Caco-2 (cell line): ENCODE results near the gene SLC4A3. TPM values are rescaled to one million over a fixed set of nuclear protein-coding genes. Genes with fewer than 3 reads are reported as not detected.

Experiments
- BruUV-seq: library from RNA; stranded (reverse); fragments of 400-500 nt; replicated peaks from 2 replicates; lab custom pipeline; 2021; lab: Mats Ljungman, UMichigan
- CTCF ChIA-PET: fragments of 300-600 bp; sonication (Branson Sonifier 250); formaldehyde crosslinking; loops from one replicate; lab custom pipeline; 2022; ENCODE audit warnings: antibody characterized with exemption; lab: Charles Lee
- POLR2A ChIA-PET: fragments of 300-600 bp; sonication (Branson Sonifier 250); formaldehyde crosslinking; loops from one replicate; lab custom pipeline; 2022; ENCODE audit warnings: antibody characterized with exemption; lab: Charles Lee
- DNase-seq, 2 experiments: peaks; one replicate each; pipeline versions ENCODE4 v3.0.0 to v3.0.0-alpha.2; 2020 to 2022
- H3K27me3 ChIP-seq: replicated peaks from 2 replicates; pipeline ENCODE4 v1.6.0; 2011; ENCODE audit warnings: low read length; ENCODE audit not compliant: control insufficient read depth, insufficient read depth
- H3K36me3 ChIP-seq: 2 replicates; pipeline ENCODE4 v1.5.1; 2011; ENCODE audit warnings: low read length; ENCODE audit not compliant: control insufficient read depth, insufficient read depth
- H3K4me1 ChIP-seq: fragments of 250-450 bp; sonication (Bioruptor Pico); 2 replicates; pipeline ENCODE4 v1.5.1; 2020; ENCODE audit warnings: mild to moderate bottlenecking
- H3K4me3 ChIP-seq: 2 replicates; pipeline ENCODE4 v1.5.1; 2011; ENCODE audit warnings: low read depth, mild to moderate bottlenecking, control low read depth, low read length
- H3K9me3 ChIP-seq: fragments of 250-450 bp; sonication (Bioruptor Pico); 2 replicates; pipeline ENCODE4 v1.5.1; 2020; ENCODE audit warnings: mild to moderate bottlenecking, moderate library complexity
- H3K27ac Mint-ChIP-seq: one replicate; pipeline ENCODE4 v1.8.0; 2022; ENCODE audit warnings: mixed read lengths; ENCODE audit not compliant: unreplicated experiment
- H3K27me3 Mint-ChIP-seq: one replicate; pipeline ENCODE4 v1.8.0; 2022; ENCODE audit warnings: mixed read lengths; ENCODE audit not compliant: insufficient read depth, unreplicated experiment
- H3K36me3 Mint-ChIP-seq: one replicate; pipeline ENCODE4 v1.8.0; 2022; ENCODE audit warnings: mild to moderate bottlenecking, mixed read lengths; ENCODE audit not compliant: insufficient read depth, unreplicated experiment
- H3K4me1 Mint-ChIP-seq: one replicate; pipeline ENCODE4 v1.8.0; 2022; ENCODE audit warnings: low read depth, mixed read lengths; ENCODE audit not compliant: unreplicated experiment
- H3K4me3 Mint-ChIP-seq: one replicate; pipeline ENCODE4 v1.8.0; 2022; ENCODE audit warnings: mild to moderate bottlenecking, moderate library complexity, mixed read lengths; ENCODE audit not compliant: unreplicated experiment
- H3K9me3 Mint-ChIP-seq: one replicate; pipeline ENCODE4 v1.8.0; 2022; ENCODE audit warnings: mixed read lengths; ENCODE audit not compliant: unreplicated experiment
- CTCF ChIP-seq, 2 experiments: fragments of 200-600 bp in 1 of 2; IDR thresholded peaks; 1 replicate in 1 of 2; 2 replicates in 1 of 2; pipeline versions ENCODE4 v1.5.1 to v1.8.0; 2011 to 2022; ENCODE audit warnings: antibody characterized with exemption in 1 of 2, control low read depth in 1 of 2, inconsistent platforms in 1 of 2, low read depth in 1 of 2, low read length in 1 of 2, mild to moderate bottlenecking in 1 of 2, moderate library complexity in 1 of 2; ENCODE audit not compliant: insufficient read depth in 1 of 2, severe bottlenecking in 1 of 2, unreplicated experiment in 1 of 2
- intact Hi-C: fragments of 100-400 bp; cut with micrococcal nuclease; formaldehyde crosslinking; loops from one replicate; pipeline ENCODE4 v1.10.0; 2022; ENCODE audit not compliant: unreplicated experiment
- total RNA-seq: library from RNA; stranded (reverse); gene quantifications from 2 replicates; pipeline ENCODE4 v1.2.3, GENCODE V29; 2022

Gene SLC4A3
- total RNA-seq, 1 experiment from 2014 or later, result 6.2 TPM

DNA sequence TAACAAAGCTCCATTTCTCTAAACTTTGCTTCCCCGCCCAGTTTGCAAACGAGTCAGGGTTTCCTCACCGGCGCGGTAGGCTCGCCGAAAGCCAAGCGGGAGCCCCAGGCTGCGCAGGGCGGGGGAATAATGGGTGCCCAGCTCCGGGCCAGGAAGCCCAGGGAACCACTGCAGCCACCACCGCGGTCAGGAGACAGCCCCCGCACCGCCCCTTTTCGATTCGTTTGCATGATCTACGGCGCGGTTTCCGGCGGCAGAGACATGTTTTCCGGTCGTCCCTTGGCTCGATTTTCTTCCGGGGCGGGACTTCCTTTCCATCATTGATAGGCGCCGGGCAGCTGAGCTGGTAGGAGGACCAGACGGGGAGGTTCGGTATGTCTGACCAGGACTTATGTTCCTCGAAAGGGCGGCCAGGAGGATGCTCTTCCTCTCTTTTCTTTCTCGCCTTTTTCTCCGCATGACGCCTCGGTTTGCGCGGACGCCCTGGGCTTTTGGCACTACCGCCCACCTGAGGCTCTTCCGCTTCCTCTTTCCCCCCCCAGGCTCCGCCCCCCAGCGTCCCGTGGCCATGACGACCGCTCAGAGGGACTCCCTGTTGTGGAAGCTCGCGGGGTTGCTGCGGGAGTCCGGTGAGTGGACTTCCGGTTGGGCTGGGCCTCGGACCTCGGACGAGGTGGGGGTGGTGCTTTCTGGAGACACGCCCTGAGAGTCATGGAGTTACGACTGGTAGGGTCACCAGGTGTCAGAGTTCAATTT, 29.7 kb upstream of the SLC4A3 start, which contains the start of gene STK11IP:
STK11IP (plus strand) TSS at position 306 of the 756 bp plus-strand sequence; CDS start at position 569, 263 bp downstream.
- POLR2A ChIA-PET, result interaction anchor here (0.6 to 2.3 kb wide), 15 partner anchors 9 to 209 kb away, joined by 3 to 13 read pairs (median 4); partner anchors contain the start of genes DNPEP, GMPPA, INHA and OBSL1
- no peaks in the 10 kb centered on the region for H3K27me3 Mint-ChIP-seq
- CTCF ChIA-PET, result interaction anchor here (0.6 to 2.8 kb wide), 15 partner anchors 14 to 220 kb away, joined by 3 to 11 read pairs (median 4); partner anchors contain the start of genes CHPF, DNPEP, GMPPA and OBSL1
- Histone ChIP-seq H3K4me1 (peaks cover 23% of the 10 kb centered on the region), H3K36me3 (no peaks in the 10 kb centered on the region), H3K9me3 (no peaks in the 10 kb centered on the region), H3K27me3 (no peaks in the 10 kb centered on the region), H3K4me3 (peak within 1 kb of the TSS; percentile 72)
- no peaks in the 10 kb centered on the region for H3K4me1 Mint-ChIP-seq
- peaks cover 14% of the 10 kb centered on the region for H3K36me3 Mint-ChIP-seq
- no TSS peak for BruUV-seq
- intact Hi-C loops, result loop anchor here (1.0 to 5.0 kb wide), 5 partner anchors 26 to 99 kb away; partner anchors contain the start of genes CHPF, GMPPA and OBSL1
- H3K9me3 Mint-ChIP-seq, result no peaks in the 10 kb centered on the region
- no peak for TF ChIP-seq CTCF (IDR thresholded peaks at IDR 0.05; ENCODE audit: insufficient read depth in 1 of 2, low read depth in 1 of 2, low read length in 1 of 2, severe bottlenecking in 1 of 2, unreplicated experiment in 1 of 2)
- H3K27ac Mint-ChIP-seq, result peak within 1 kb of the TSS; percentile 98
- peak; percentile 97 to 99 for DNase-seq
- H3K4me3 Mint-ChIP-seq, result peak within 1 kb of the TSS; percentile 96

DNA sequence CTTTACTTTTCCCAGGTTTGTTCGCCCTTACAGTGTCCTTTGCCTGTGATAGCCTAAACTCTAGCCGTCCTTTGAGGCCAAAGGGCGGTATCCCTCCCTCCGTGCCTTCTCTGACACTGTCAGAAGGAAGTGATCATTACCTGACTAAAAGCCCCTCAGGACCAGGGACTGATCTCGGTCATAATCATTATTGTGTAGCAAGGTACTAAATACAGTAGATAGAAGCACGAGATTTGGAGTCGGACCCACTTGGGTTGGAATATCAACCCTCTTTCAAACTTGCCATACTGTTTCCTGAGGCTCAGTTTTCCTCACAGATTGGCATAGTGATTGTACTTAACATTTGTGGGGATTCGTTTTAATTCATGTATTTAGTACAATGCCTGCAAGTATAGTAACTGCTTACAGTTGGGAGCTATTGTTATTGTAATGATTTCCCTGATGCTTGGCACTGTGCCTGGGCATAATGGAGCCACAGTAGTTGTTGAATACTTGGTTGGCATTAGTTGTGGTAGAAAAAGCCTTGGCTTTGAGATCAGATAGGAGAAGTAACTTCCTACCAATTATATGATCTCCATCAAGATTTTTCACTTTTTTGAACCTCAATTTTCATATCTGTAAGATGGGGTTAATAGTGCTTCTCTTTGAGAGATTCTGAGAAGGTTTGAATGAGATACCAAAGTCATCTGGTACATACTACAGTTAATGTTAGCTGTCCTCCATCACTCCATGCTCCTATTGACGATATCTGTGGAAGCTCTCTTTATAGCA, 28.9 kb upstream of the SLC4A3 start:
- H3K36me3 Mint-ChIP-seq, result peaks cover 14% of the 10 kb centered on the region
- no peaks in the 10 kb centered on the region for H3K36me3 ChIP-seq
- TSS peak; percentile 77 for BruUV-seq

More for the DNA sequence above, 28.9 kb upstream of the SLC4A3 start:
- intact Hi-C loops, result loop anchor here (1.0 to 5.0 kb wide), 3 partner anchors 36 to 55 kb away; partner anchors contain the start of gene CHPF
- Mint-ChIP-seq H3K9me3 (no peaks in the 10 kb centered on the region), H3K4me3 (peak overlapping the region; percentile 96), H3K27me3 (no peaks in the 10 kb centered on the region), H3K4me1 (no peaks in the 10 kb centered on the region), H3K27ac (peak overlapping the region; percentile 98)
- no peak for TF ChIP-seq CTCF (IDR thresholded peaks at IDR 0.05; ENCODE audit: insufficient read depth in 1 of 2, low read depth in 1 of 2, low read length in 1 of 2, severe bottlenecking in 1 of 2, unreplicated experiment in 1 of 2)
- no peak for DNase-seq
- CTCF ChIA-PET, result interaction anchor here (0.6 to 2.8 kb wide), 7 partner anchors 44 to 210 kb away, joined by 3 to 11 read pairs (median 4); partner anchors contain the start of genes DNPEP and GMPPA
- H3K27me3 ChIP-seq, result no peaks in the 10 kb centered on the region
- no peaks in the 10 kb centered on the region for H3K9me3 ChIP-seq
- H3K4me1 ChIP-seq, result peaks cover 23% of the 10 kb centered on the region
- peak overlapping the region; percentile 72 for H3K4me3 ChIP-seq
- POLR2A ChIA-PET, result interaction anchor here (0.6 to 2.3 kb wide), 10 partner anchors 10 to 157 kb away, joined by 3 to 13 read pairs (median 4); partner anchors contain the start of genes INHA, OBSL1 and TMEM198
